ENCODE results near the gene RPS6KA1.

GRCh38 chr1:26545969-26546323 lies 16.4 kb downstream of the RPS6KA1 start:
- TF ChIP-seq CTCF (IDR thresholded peaks at IDR 0.05) (no peak), POLR2A (IDR thresholded peaks at IDR 0.05) (no peak)
